Karpas-422 (cell line): ENCODE data around the gene PLPP1. TPM values are rescaled to one million over a fixed set of nuclear protein-coding genes. Genes with fewer than 3 reads are reported as not detected.

Source experiments
- DNase-seq: peaks from one replicate; pipeline ENCODE4 v3.0.0-alpha.2; 2015
- H2AFZ ChIP-seq: fragments of 200-600 bp; sonication (generic); 2 replicates; pipeline ENCODE4 v1.6.1; 2014; ENCODE audit warnings: antibody characterized with exemption, low read length, mixed read lengths
- H3K27ac ChIP-seq: fragments of 200-600 bp; sonication (generic); 2 replicates; pipeline ENCODE4 v1.5.1; 2014; ENCODE audit warnings: mild to moderate bottlenecking, low read length, moderate library complexity
- H3K27me3 ChIP-seq: fragments of 200-600 bp; sonication (generic); 2 replicates; pipeline ENCODE4 v1.6.1; 2014; ENCODE audit warnings: low read length, mixed read lengths
- H3K36me3 ChIP-seq: fragments of 200-600 bp; sonication (generic); 2 replicates; pipeline ENCODE4 v1.6.1; 2014; ENCODE audit warnings: low read length, mixed read lengths; ENCODE audit not compliant: insufficient read depth
- H3K4me1 ChIP-seq: fragments of 200-600 bp; sonication (generic); 2 replicates; pipeline ENCODE4 v1.6.1; 2014; ENCODE audit warnings: mild to moderate bottlenecking, low read length, mixed read lengths
- H3K4me2 ChIP-seq: fragments of 200-600 bp; sonication (generic); 2 replicates; pipeline ENCODE4 v1.6.1; 2014; ENCODE audit warnings: low read length, low read depth, mild to moderate bottlenecking; ENCODE audit not compliant: poor library complexity, severe bottlenecking
- H3K4me3 ChIP-seq: fragments of 200-600 bp; sonication (generic); 2 replicates; pipeline ENCODE4 v1.5.1; 2014; ENCODE audit warnings: mild to moderate bottlenecking, antibody characterized with exemption, low read length, mixed read lengths
- H3K79me2 ChIP-seq: fragments of 200-600 bp; sonication (generic); 2 replicates; pipeline ENCODE4 v1.6.1; 2014; ENCODE audit warnings: mild to moderate bottlenecking, low read length, mixed read lengths
- H3K9ac ChIP-seq: fragments of 200-600 bp; sonication (generic); 2 replicates; pipeline ENCODE4 v1.6.0; 2014; ENCODE audit warnings: low read length
- H3K9me2 ChIP-seq: fragments of 200-600 bp; sonication (generic), shearing (Covaris generic); replicated peaks from 2 replicates; pipeline ENCODE4 v1.6.0; 2014; ENCODE audit warnings: mild to moderate bottlenecking, low read length, moderate library complexity; ENCODE audit not compliant: insufficient read depth
- H3K9me3 ChIP-seq: fragments of 300-700, 200-600 bp; sonication (generic); 2 replicates; pipeline ENCODE4 v1.6.1; 2014; ENCODE audit warnings: low read length, mixed read lengths
- H4K20me1 ChIP-seq: fragments of 200-600 bp; sonication (generic); 2 replicates; pipeline ENCODE4 v1.6.1; 2014; ENCODE audit warnings: mild to moderate bottlenecking, antibody characterized with exemption, low read length, low read depth; ENCODE audit not compliant: insufficient read depth
- total RNA-seq: library from RNA; depleted of rRNA; stranded (reverse); fragments of >200 nt; shearing (Covaris generic); gene quantifications from 2 replicates; pipeline ENCODE4 v1.2.3, GENCODE V29; 2014; ENCODE audit warnings: low replicate concordance

Gene PLPP1
- total RNA-seq, 1 experiment from 2014 or later, result 5.9 TPM

DNA sequence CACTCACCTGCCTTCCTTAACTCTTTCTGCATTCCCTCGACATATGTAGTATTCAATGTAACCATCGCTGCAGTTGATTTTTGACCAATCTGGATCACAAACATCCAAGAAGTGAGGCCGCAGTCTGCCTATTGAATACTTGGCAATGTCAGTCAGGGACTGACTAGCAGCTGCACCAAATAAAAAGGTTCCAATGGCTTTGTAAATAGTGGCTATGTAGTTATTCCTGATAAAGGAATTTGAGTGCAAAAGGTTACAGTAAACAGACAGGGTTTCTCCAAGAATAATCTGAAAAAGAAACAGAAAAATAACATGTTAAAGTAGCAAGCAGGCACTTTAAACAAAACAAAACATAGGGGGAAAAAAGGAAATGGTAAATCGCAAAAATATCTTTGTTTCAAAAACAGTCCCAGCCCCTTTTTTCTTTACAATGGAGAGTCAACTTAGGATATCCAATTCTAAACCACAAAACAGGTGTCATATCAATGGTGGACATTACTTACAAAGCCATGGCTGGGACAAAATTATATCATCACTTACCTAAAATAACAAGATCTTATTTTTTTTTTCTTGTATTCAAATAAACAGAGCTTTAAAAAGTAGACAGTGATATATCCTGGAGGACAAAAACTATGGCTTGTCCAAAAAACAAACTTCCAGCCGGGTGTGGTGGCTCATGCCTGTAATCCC, 66.8 kb downstream of the PLPP1 start:
- no peaks in the 10 kb centered on the region for H3K79me2 ChIP-seq
- H3K9me3 ChIP-seq, result no peaks in the 10 kb centered on the region

DNA sequence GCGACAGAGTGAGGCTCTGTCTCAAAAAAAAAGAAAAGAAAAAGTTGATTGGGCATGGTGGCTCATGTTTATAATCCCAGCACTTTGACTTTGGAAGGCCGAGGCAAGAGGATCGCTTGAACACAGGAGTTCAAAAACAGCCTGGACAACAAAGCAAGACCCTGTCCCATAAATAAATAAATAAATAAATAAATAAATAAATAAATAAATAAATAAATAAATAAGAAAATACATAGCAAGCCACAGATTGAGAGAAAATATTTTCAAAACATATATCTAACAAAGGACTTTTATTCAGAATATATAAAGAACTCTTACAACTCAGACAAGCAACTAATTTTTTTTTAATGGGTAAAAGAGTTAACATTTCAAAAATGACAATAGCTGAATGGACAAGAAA, 71.2 kb downstream of the PLPP1 start:
- no peaks in the 10 kb centered on the region for H3K27me3 ChIP-seq
- no peak for DNase-seq
- H3K4me3 ChIP-seq, result no peak overlapping the region
- H3K4me1 ChIP-seq, result no peaks in the 10 kb centered on the region
- no peaks in the 10 kb centered on the region for H4K20me1 ChIP-seq
- H3K79me2 ChIP-seq, result no peaks in the 10 kb centered on the region
- H3K9me3 ChIP-seq, result no peaks in the 10 kb centered on the region
- H3K9me2 ChIP-seq, result no peaks in the 10 kb centered on the region
- no peak overlapping the region for H3K27ac ChIP-seq
- H3K36me3 ChIP-seq, result no peaks in the 10 kb centered on the region
- H2AFZ ChIP-seq, result no peak overlapping the region
- H3K9ac ChIP-seq, result no peak overlapping the region
- no peak overlapping the region for H3K4me2 ChIP-seq

More for the DNA sequence above, 66.8 kb downstream of the PLPP1 start:
- Histone ChIP-seq H2AFZ (no peak overlapping the region), H3K9me2 (no peaks in the 10 kb centered on the region), H3K27me3 (no peaks in the 10 kb centered on the region), H3K36me3 (no peaks in the 10 kb centered on the region), H4K20me1 (no peaks in the 10 kb centered on the region), H3K4me1 (no peaks in the 10 kb centered on the region), H3K9ac (no peak overlapping the region), H3K4me2 (no peak overlapping the region), H3K4me3 (no peak overlapping the region), H3K27ac (no peak overlapping the region)
- no peak for DNase-seq

DNA sequence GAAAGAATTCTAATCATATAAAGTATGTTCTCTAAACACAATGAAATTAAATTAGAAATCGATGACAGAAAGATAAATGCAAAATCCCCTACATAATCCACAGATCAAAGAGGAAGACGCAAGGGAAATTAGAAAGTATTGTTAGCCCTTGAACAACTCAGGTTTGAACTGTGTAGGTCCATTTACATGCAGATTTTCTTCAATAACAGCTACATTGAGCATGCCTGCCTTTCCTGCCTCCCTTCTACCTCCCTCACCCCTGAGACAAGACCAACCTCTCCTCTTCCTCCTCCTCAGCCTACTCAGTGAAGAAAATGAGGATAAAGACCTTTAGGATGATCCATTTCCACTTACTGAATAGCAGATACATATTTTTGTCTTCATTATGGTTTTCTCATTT, 75.2 kb downstream of the PLPP1 start:
- H3K9ac ChIP-seq, result no peak overlapping the region
- H2AFZ ChIP-seq, result no peak overlapping the region
- H3K9me3 ChIP-seq, result no peaks in the 10 kb centered on the region
- no peak for DNase-seq
- no peaks in the 10 kb centered on the region for H3K79me2 ChIP-seq
- H4K20me1 ChIP-seq, result no peaks in the 10 kb centered on the region
- H3K36me3 ChIP-seq, result no peaks in the 10 kb centered on the region
- no peaks in the 10 kb centered on the region for H3K27me3 ChIP-seq
- H3K9me2 ChIP-seq, result no peaks in the 10 kb centered on the region
- no peak overlapping the region for H3K4me3 ChIP-seq
- H3K4me2 ChIP-seq, result no peak overlapping the region
- H3K27ac ChIP-seq, result no peak overlapping the region
- no peaks in the 10 kb centered on the region for H3K4me1 ChIP-seq

DNA sequence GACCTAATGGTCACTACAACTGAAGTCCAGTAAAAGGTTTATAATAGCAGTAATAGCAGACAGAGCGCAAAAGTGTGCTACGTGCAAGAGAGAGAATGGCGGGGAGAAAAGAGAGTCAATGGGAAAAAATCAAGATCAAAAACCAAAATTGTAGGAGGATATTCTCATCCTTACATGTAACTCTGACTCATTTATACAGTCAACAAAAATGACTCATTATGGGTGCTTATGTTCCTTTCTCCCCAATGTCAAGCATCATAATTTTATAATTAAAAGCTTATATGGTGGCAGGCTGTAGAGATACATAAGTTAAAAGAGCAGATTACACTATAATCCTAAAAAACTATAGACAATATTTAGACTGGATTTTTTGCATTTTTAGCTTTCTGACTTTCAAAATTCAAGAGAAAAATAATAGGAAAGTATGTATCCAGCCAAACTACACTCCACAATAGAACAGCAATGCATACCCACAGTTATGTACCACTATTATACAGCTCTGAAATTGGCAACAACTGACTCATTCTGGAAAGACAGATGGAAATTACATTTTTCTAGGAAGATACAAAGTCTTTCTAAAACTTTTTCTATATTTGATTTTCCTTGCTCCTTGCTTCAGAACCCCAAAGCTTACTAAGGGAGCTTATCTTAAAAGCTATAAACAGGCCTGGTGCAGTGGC, 78.4 kb downstream of the PLPP1 start:
- DNase-seq, result no peak
- H3K9me2 ChIP-seq, result no peaks in the 10 kb centered on the region
- H3K9ac ChIP-seq, result no peak overlapping the region
- H3K4me2 ChIP-seq, result no peak overlapping the region
- no peak overlapping the region for H3K27ac ChIP-seq
- H3K36me3 ChIP-seq, result no peaks in the 10 kb centered on the region
- H3K4me1 ChIP-seq, result no peaks in the 10 kb centered on the region
- H3K79me2 ChIP-seq, result no peaks in the 10 kb centered on the region
- H3K27me3 ChIP-seq, result no peaks in the 10 kb centered on the region
- peaks cover 4% of the 10 kb centered on the region; the same call in 1 of the 2 replicates for H4K20me1 ChIP-seq
- H3K9me3 ChIP-seq, result no peaks in the 10 kb centered on the region
- no peak overlapping the region for H3K4me3 ChIP-seq
- H2AFZ ChIP-seq, result no peak overlapping the region

DNA sequence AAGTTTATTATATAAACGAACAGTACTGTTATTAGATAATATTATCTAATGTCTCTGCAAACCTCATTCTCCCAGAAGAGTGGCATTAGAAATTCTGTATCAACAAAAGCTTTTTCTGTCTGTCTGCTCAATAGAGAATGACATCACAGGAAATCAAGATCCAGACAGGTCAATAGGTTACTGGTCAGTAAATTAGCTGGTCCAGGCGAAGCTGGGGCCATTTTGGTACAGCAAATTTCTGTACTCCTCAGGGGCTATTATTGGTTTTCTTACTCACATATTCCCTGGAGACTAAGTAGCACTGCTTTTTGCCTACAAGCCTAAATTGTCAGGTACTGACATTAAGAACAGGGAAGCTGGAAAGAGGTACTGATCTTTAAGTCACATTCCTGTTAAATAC, 80.5 kb downstream of the PLPP1 start:
- no peaks in the 10 kb centered on the region for H3K27me3 ChIP-seq
- no peak overlapping the region for H2AFZ ChIP-seq
- no peak for DNase-seq
- no peaks in the 10 kb centered on the region for H3K9me3 ChIP-seq
- H3K9ac ChIP-seq, result no peak overlapping the region
- no peak overlapping the region for H3K4me2 ChIP-seq
- no peaks in the 10 kb centered on the region for H3K79me2 ChIP-seq
- H4K20me1 ChIP-seq, result peaks cover 4% of the 10 kb centered on the region; the same call in 1 of the 2 replicates
- no peaks in the 10 kb centered on the region for H3K36me3 ChIP-seq
- H3K27ac ChIP-seq, result no peak overlapping the region
- no peak overlapping the region for H3K4me3 ChIP-seq
- no peaks in the 10 kb centered on the region for H3K9me2 ChIP-seq
- no peaks in the 10 kb centered on the region for H3K4me1 ChIP-seq

- no peaks in the 10 kb centered on the region for H3K4me1 ChIP-seq
- H3K36me3 ChIP-seq, result no peaks in the 10 kb centered on the region
- no peak overlapping the region for H2AFZ ChIP-seq
- no peaks in the 10 kb centered on the region for H3K27me3 ChIP-seq
- no peak overlapping the region for H3K27ac ChIP-seq
- no peaks in the 10 kb centered on the region for H3K9me2 ChIP-seq
- no peak overlapping the region for H3K9ac ChIP-seq
- H3K4me3 ChIP-seq, result no peak overlapping the region
- no peaks in the 10 kb centered on the region for H3K79me2 ChIP-seq
- H3K4me2 ChIP-seq, result no peak overlapping the region
- no peak for DNase-seq
- H4K20me1 ChIP-seq, result peaks cover 4% of the 10 kb centered on the region; the same call in 1 of the 2 replicates
- H3K9me3 ChIP-seq, result no peaks in the 10 kb centered on the region
Observed at GRCh38 chr5:55453211-55453610, 81.6 kb downstream of the PLPP1 start.

- H3K36me3 ChIP-seq, result no peaks in the 10 kb centered on the region
- DNase-seq, result no peak
- H3K9me3 ChIP-seq, result no peaks in the 10 kb centered on the region
- H2AFZ ChIP-seq, result no peak overlapping the region
- H3K4me2 ChIP-seq, result no peak overlapping the region
- no peak overlapping the region for H3K27ac ChIP-seq
- no peak overlapping the region for H3K9ac ChIP-seq
- H3K9me2 ChIP-seq, result no peaks in the 10 kb centered on the region
- H3K79me2 ChIP-seq, result no peaks in the 10 kb centered on the region
- no peak overlapping the region for H3K4me3 ChIP-seq
- H4K20me1 ChIP-seq, result peaks cover 4% of the 10 kb centered on the region; the same call in 1 of the 2 replicates
- H3K4me1 ChIP-seq, result no peaks in the 10 kb centered on the region
- no peaks in the 10 kb centered on the region for H3K27me3 ChIP-seq
Observed at GRCh38 chr5:55451976-55452375, 82.8 kb downstream of the PLPP1 start.

GRCh38 chr5:55450050-55450765, 84.6 kb downstream of the PLPP1 start:
- no peaks in the 10 kb centered on the region for H3K9me2 ChIP-seq
- peaks cover 4% of the 10 kb centered on the region; the same call in 1 of the 2 replicates for H4K20me1 ChIP-seq
- no peak for DNase-seq
- H3K79me2 ChIP-seq, result no peaks in the 10 kb centered on the region
- no peak overlapping the region for H2AFZ ChIP-seq
- H3K4me3 ChIP-seq, result no peak overlapping the region
- no peak overlapping the region for H3K4me2 ChIP-seq
- no peaks in the 10 kb centered on the region for H3K4me1 ChIP-seq
- no peaks in the 10 kb centered on the region for H3K27me3 ChIP-seq
- H3K27ac ChIP-seq, result no peak overlapping the region
- H3K9ac ChIP-seq, result no peak overlapping the region
- no peaks in the 10 kb centered on the region for H3K9me3 ChIP-seq
- H3K36me3 ChIP-seq, result no peaks in the 10 kb centered on the region
